SIG-M5 treated with dmso at 0.1 percent for 504 hours (cell line): Measurements from ENCODE around the gene DACH1.

Source experiments
- DNase-seq: peaks from one replicate; lab custom pipeline; 2025; ENCODE audit not compliant: unreplicated experiment; lab: John Stamatoyannopoulos, UW

Gene DACH1

GRCh38 chr13:71437704-71438103 lies 429.3 kb downstream of the DACH1 start:
- no peak for DNase-seq

GRCh38 chr13:71430681-71431080 lies 436.3 kb downstream of the DACH1 start:
- DNase-seq = no peak

GRCh38 chr13:71417205-71417604 lies 449.8 kb downstream of the DACH1 start:
- DNase-seq = no peak

- DNase-seq = no peak
These were observed 454.8 kb downstream of the DACH1 start for GRCh38 chr13:71412231-71412630.

- DNase-seq = no peak
These were observed 458.6 kb downstream of the DACH1 start for GRCh38 chr13:71408416-71408815.

GRCh38 chr13:71399631-71400215 lies 467.3 kb downstream of the DACH1 start:
- DNase-seq = no peak

GRCh38 chr13:71396149-71396548 lies 470.9 kb downstream of the DACH1 start:
- no peak for DNase-seq

- no peak for DNase-seq
These were observed 472.0 kb downstream of the DACH1 start for GRCh38 chr13:71395053-71395452.

GRCh38 chr13:71394176-71394575 lies 472.8 kb downstream of the DACH1 start:
- DNase-seq = no peak
